Esophagus squamous epithelium (tissue), 4 donors: ENCODE data around the gene UQCR10.

Experiments
- POLR2A ChIP-seq, 4 donors: fragments of 450-650 bp; IDR thresholded peaks; one replicate each; pipeline ENCODE4 v1.6.1; 2017; ENCODE audit warnings: antibody characterized with exemption in 4 of 4, mild to moderate bottlenecking in 4 of 4, moderate library complexity in 3 of 4
- TF ChIP-seq, protein P1 (sequence below), 6 experiments: fragments of 450-650 bp in 4 of 6; fragments of 200-600 bp in 2 of 6; sonication (generic) in 2 of 6; IDR thresholded peaks; one replicate each; pipeline ENCODE4 v1.5.1; 2016 to 2019; ENCODE audit warnings: antibody characterized with exemption in 6 of 6, mild to moderate bottlenecking in 4 of 6, moderate library complexity in 4 of 6

- no peak for TF ChIP-seq POLR2A (IDR thresholded peaks at IDR 0.05)
- TF ChIP-seq, protein P1, sequence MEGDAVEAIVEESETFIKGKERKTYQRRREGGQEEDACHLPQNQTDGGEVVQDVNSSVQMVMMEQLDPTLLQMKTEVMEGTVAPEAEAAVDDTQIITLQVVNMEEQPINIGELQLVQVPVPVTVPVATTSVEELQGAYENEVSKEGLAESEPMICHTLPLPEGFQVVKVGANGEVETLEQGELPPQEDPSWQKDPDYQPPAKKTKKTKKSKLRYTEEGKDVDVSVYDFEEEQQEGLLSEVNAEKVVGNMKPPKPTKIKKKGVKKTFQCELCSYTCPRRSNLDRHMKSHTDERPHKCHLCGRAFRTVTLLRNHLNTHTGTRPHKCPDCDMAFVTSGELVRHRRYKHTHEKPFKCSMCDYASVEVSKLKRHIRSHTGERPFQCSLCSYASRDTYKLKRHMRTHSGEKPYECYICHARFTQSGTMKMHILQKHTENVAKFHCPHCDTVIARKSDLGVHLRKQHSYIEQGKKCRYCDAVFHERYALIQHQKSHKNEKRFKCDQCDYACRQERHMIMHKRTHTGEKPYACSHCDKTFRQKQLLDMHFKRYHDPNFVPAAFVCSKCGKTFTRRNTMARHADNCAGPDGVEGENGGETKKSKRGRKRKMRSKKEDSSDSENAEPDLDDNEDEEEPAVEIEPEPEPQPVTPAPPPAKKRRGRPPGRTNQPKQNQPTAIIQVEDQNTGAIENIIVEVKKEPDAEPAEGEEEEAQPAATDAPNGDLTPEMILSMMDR (IDR thresholded peaks at IDR 0.05) = no peak
These were observed 27.0 kb upstream of the UQCR10 start for GRCh38 chr22:29740216-29740615.
